GM18511 (cell line): ENCODE data around the gene CFP.

Experiments used
- ATAC-seq: cut with Tn5 transposase; IDR thresholded peaks from one replicate; pipeline ENCODE4 v1.9.1; 2021; ENCODE audit warnings: mild to moderate bottlenecking, moderate library complexity; ENCODE audit not compliant: unreplicated experiment

The CFP gene

DNA sequence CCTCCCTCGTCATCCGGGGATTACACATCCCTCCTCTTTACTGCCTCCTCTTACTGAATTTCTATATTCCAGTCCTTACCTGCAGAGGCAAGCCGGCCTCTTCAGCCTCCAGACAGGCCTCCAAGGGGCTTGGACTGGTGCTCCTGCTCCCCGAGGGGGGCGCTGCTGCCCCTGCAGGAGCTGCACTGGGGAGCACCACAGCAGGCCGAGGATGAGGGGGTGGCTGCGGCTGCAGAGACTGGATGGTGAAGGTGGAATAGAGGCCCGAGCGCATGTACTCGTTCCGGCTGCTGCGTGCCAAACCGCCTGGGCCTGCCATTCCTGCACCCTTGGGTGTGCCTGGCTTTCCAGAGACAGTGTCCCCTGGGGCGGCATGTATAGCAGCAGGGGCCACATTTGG lies 9.1 kb upstream of the CFP start:
- ATAC-seq, result no peak

DNA sequence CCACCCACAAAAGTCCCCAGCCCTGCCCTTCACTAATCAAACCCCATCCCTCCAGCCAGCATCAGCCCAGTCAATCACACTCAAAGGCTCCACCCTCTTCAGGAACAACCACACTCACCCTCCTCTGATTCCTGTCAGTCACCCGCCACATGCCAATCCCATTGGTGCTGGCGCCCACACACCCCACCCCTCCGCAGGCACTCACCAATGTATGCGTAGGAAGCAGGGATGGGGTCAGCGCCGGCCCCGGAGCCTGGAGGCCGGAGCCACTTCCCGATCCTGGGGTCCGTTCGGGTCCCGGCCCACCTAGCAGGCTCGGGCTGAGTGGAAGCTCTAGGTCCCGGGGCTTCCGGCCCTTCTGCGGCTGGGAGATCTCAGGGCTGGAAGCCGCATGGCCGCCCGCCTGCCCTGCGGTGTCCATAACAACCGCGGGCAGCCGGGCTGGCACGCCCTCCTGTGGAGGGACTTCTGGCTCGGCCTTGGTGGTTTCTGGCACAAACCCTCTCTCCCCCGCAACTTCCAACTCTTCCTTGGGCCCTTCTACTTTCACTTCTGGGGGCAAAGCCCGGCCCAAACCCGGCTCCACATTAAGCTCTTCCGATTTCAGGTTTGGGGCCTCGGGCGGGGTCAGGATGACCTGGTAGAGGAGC lies 7.9 kb upstream of the CFP start:
- ATAC-seq, result no peak

DNA sequence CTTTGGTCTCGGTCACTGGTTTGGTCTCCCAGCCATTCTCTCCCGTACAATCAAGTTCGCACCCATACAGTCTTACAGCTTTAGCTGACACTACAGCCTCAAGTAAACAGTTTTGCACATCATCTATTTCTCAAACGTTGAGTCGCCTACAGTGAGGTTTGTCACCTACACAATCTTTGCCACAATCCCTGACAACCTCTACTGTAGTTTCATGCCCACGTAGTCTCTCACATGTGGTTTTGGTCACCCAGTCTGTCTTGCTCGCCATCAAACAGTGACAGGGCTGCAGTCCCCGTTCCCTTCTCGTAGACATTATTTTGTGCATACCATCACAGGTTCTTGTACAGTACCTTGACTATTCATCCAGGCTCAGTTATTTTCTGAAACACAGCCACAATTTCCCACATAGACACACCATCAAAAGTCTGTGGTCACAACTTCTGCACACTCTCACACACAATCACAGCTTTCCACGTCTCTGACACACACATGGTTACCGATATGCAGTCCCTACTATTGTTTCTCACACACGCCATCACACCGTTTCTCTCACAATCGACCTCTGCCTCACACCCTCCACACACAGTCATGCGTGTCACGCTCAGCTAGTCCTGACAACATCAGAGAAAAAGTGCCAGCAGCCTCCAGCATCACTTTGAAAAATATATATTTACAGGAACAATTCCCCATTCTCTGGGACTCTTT lies 5.3 kb upstream of the CFP start:
- no peak for ATAC-seq

DNA sequence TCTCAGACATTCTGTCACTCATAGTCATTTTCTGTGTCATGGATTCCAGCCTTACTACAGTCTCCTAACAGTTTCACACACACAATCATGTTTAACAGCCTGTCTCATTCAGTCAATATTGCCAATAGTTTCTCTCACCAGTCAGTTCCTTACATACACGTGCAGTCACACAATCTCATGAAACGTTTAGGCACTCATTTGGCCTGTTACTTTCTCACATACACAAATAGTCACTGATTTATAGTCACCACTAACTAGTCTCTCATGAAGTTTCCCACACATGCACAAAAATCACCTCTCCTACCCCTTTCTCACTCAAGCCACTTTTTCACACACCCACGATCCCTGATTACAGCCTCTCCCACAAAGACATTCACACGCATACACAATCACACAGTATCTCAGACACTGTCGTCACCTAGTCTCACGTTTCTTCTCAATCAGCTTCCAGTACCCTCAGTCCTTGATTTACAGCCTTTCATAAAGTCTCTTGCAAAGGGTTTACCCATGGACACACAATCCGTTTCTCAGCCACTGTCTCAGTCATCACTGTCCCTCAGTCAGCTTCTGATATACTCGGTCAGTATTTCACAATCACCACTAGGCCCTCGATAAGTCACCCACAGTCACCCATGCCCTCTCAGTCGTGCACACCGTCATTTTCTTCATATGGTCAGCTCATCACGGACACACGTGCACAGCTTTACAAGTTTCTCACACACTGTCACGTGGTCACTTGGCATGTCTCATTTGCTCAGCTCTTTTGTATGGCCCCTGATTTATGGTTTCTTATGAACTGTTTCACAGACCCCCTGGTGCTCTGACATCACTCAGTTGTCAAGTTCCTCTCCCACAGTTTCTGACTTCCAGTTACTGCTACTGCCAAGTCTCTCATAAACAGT lies 4.2 kb upstream of the CFP start:
- no peak for ATAC-seq

DNA sequence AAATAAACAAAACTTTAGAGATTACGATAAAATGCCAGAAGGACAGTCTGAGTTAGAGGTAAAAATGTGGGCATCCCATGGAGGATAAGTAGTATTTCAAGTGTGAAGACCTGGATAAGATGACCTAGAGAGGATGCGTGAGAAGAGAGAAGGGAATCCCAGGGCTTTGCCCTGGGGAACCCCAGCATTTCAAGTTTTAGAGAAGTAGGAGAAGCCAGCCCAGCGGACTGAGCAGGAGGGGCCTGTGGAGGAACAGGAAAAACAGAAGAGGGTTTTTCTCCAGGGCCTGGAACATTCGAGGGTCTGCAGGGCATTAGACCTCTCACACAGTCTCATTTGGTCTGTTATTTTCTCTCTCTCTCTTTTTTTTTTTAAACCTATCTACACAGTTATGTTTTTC lies 2.9 kb upstream of the CFP start:
- no peak for ATAC-seq

DNA sequence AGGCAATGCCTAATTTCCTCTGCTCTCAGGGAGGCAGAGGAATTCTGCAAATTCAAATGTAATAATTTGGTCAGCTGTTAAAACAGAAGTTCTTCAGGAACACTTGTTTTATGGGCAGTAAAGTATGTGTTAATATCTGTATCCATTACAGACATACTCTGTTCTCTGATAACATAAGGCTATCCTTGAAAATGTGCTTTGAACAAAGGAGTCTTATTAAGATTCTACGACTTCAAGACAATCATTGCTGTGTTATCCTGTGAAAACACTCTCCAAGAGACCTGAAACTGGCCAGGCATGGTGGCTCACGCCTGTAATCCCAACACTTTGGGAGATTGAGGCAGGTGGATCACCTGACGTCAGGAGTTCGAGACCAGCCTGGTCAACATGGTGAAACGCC lies 1.9 kb upstream of the CFP start:
- ATAC-seq, result no peak

DNA sequence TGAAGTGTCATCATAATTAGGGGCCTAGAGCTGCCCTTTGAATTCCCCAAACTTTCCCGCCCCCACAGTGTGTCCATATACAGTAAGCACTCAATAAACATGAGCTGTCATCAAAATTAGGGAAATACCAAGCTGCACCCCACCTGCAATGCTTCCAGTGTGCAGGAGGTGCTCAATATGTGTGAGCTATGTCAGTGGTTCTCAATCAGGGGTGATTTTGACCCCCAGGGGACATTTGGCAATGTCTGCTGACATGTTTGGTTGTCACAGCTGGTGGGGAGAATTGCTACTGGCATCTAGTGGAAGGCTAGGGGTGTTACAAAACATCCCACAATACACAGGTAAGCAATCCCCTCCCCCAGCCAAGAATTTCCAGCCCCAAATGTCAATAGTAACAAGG lies 748 bp downstream of the CFP start:
- no peak for ATAC-seq

DNA sequence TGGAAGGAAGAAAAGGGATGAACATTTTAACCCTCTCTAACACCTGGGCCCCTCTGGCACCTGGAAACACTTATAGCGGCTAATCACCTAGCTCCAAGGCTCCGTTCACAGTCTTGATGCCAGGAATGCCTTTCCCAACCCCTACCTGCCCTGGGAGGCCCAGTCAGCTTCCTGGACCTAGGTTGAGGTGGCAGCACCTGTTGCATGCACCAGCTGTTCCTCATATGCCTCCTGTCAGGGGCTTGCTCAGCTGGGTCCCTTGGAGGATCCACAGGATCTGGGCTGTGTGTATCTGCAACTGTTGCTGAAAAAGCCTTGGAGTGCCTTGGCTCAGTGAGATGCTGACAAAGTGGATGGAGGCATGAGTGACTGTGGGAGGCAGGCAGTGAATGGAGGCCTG lies 4.4 kb downstream of the CFP start:
- no peak for ATAC-seq

DNA sequence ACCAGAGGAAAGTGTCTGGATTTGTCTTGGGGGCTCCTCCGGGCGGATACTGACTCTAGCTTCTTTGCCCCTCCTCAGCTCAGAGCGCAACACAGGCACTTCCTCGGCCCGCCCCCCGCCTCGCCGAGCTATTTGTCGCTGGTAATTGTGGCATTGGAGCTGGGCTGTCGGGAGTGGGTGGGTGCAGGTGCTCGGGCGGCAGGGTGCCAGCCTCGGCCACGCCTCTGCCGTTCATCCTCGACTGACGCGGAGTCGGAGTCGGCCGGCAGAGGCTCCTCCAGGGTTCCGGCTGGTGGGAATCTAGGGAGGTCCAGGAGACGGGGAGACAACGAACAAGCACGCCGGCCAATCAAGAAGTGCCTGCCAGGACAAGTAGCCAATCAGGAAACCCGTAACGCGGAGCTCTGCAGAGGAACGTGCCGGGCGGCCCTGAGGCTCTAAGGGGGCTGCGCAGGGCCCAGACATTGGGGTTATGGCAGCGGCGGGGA lies 6.1 kb downstream of the CFP start:
- ATAC-seq, result no peak

DNA sequence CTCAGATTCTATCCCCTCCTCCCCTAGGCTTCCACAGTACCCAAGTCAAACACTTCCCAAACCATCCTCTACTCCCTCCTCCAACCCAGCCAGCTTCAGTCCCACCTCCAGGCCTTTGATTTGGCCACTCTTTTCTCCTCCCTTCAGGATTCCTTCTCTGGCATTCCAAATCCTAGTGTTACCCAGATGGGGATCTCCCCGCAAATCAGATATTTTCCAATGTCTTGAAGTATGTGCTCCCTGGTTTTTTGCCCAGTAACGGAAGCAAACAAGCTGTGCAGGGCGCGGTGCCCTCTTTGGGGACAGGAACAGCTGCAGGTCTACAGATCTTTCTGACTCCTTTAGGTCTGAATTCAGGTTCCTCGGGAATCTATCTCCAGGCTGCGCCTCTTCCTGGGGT lies 7.9 kb downstream of the CFP start:
- no peak for ATAC-seq

DNA sequence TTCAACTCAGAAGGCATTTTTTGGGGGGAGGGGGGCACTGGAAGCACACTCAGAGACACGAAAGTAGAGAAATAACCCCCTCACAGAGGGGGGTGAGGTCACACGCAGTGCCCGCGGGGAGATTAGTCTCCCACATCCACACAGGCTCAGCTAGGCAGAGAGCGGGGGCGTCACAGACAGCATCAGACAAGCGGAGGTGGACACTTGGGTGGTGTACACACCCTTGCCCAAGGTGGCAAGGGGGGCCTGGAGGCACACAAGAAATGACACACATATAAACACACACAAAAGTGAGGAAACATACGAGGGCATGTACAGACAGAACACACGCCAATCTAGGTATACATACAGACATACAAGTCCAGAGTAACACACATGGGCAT lies 9.4 kb downstream of the CFP start:
- ATAC-seq, result no peak

DNA sequence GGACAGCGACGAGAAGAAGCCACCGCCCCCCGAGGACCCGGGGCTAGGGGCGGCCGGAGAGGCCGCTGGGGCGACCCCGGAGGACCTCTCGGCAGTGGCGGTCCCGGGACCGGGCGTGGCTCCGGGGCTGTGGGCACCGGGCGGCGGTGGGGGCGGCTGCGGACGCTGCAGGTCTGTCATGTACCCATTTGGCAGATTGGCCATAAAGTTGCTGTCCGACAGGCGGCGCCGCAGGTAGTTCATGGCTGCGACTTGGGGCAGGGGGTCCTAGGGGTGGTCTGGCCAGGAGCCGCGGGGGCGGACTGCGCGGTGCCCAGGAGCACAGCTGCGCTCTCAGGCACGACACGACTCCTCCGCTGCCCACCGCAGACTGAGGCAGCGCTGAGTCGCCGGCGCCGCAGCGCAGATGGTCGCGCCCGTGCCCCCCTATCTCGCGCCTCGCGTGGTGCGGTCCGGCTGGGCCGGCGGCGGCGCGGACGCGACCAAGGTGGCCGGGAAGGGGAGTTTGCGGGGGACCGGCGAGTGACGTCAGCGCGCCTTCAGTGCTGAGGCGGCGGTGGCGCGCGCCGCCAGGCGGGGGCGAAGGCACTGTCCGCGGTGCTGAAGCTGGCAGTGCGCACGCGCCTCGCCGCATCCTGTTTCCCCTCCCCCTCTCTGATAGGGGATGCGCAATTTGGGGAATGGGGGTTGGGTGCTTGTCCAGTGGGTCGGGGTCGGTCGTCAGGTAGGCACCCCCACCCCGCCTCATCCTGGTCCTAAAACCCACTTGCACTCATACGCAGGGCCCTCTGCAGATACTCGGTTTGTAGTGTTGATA lies 10.0 kb downstream of the CFP start, which contains the start of gene SYN1:
Gene SYN1, minus strand, starts transcription at position 372 of the 817 bp plus-strand sequence. Its CDS starts 129 bp downstream, at position 243.
- ATAC-seq, result no peak

DNA sequence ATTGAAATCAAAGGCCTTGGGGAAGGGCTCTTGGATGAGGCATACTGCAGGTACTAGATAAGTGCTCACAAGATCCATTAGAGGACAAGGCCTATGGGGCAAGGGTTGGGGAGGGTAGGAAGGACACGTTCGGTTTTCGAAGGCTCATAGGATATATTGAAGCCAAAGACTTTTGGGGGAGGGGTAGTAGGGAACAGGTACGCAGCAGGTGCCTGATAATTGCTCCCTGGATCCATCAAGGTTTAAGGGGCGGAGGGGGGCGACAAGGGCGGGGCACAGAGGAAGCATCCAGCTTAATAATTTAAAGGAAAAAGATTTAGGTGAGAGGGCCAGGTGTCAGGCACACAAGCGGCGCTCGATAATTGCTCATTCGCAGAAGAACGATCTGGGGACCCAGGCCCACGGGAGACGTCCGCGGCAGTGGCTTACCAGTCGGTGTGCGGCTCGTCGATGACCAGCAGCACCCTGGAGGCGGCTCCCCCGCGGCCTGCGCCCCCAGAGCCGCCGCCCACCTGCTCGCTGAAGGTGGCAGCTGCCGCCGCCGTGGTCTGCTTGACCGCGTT lies 10.7 kb downstream of the CFP start:
- no peak for ATAC-seq

DNA sequence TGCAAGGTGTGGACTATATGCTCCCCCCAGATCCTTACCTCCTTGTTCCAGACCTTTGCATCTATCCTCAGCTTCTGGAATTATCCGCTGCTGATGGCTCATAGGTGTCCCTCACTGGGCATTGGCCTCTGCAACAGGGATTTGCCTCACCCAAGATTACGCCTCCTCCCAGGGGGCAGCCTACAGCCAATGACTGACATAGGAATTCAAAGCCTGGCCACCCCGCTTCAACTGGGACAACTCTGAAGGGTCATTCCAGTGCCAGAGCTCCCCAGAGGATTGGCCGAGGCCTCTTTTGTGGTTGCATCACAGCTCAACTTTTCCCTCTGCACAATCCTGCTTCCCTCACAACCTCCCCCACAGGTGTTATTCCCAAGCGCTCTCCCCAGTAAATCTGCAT lies 15.1 kb downstream of the CFP start:
- no peak for ATAC-seq

DNA sequence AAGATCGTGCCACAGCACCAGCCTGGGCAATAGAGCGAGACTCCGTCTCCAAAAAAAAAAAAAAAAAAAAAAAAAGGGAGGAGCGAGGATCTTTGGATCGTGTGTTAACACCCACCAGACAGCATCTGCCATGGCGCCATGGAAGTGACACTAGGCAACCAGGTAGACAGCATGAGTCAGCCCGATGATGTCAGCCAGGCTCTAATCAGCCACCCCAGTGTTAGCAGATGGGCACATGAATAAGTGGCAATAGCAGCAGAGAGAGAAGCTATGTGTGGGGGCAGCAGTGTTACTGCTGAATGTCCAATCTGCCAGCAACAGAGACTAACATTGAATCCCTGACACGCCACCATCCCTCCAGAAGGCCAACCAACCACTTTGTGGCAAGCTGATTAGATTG lies 16.6 kb downstream of the CFP start:
- no peak for ATAC-seq

DNA sequence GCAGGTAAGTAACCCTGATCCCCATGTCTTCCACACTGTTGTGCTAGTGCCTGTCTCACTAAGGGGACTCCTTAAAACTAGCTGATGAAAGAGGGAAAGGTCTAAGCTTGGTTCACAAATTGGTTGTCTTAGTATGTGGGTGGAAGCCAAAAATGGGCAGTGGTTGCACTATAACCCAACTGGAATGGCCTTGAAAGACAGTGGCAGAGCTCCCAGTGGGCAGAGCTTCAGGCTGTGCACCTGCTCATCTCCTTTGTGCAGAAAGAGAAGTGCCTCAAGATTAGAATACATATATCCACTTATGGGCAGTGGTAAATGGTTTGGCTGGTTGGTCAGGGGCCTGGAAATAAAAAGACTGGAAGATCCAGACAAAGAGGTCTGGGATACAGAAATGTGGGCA lies 17.3 kb downstream of the CFP start:
- no peak for ATAC-seq

DNA sequence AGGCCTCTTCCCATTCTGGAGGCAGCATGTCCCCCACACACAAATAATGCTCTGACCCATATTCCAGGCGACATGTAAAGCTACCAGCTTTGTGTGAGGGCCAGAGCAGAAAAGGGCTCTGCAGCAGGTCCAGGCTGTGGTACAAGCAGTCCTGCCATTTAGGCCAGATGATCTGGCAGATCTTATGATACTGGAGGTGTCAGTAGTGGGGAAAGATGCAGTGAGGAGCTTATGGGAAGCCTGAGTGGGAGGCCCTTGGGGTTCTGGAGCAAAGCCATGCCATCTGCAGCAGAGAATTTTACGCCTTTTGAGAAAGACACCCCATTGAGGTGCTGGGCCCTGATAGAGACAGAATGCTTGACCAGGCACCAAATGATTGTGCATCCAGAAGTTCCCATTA lies 17.8 kb downstream of the CFP start:
- ATAC-seq, result no peak

DNA sequence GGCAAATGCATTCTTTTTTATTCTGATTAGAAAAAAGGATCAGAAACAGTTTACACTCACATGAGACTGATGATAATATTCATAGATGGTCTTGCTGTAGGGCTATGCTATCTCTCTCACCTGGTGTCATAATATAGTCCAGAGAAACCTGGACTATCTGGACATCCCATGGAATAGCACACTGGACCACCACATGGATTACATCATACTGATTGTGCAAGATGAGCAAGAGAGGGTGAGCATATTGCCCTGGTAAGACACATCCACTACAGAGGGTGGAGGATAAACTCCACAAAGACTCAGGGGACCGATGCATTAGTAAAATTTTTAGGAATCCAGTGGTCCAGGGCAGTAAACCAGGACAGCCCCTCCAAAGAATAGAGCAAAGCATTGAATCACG lies 18.2 kb downstream of the CFP start:
- no peak for ATAC-seq

DNA sequence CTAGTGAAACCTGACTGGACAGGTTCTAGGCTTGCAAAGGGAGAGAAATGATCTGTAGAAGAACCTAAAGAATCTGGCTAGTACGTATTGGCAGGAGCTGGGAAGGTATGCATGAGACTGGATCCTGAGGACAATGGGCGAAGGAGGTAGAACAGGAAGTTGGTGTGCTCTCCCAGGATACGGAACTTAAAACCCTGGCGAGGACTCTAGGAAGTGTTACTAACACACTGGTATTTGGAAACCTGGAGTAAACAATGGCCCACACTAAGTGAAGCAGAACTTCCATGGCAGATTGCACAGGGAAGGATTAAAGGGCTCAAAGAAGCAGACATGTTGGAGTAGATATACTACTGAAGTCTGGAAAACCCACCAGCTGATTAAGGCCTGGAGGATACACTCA lies 19.2 kb downstream of the CFP start:
- ATAC-seq, result no peak

DNA sequence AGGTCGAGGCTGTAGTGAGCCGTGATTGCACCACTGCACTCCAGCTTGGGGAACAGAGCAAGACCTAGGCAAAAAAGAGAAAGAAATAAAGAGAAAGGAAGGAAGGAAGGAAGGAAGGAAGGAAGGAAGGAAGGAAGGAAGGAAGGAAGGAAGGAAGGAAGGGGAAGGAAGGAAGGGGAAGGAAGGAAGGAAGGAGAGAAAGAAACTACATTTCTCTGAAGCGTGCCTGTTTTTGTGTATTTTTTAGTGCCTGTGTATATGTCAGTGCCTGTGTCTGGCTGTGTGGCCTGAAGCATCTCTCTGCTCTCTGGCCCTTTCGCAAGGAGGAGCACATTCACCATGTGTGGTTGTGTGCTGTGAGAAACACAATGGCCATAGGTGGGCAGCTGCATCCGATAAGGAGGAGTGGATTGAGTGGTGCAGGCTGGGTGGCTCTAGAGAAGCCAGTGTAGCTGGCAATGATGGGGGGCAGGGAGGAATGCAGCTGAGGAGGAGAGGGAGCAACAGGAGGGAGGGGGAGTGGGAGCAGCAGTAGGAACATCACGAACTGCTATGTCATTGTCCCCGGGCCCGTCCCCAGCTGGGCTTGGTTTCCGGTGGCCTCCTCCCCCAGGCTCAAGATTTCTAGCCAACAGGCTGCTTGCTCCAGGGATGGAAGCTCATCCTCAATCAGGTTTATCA lies 21.5 kb downstream of the CFP start:
- ATAC-seq, result no peak
